PC-3 (cell line): ENCODE results near the gene SIPA1L3. TPM values are rescaled to one million over a fixed set of nuclear protein-coding genes. Genes with fewer than 3 reads are reported as not detected.

Experiments
- ATAC-seq: fragments of 200-7000 bp; cut with Tn5 transposase; 2 replicates; pipeline ENCODE4 v1.9.1; 2020; ENCODE audit warnings: mild to moderate bottlenecking, moderate library complexity
- BruUV-seq: library from RNA; stranded (reverse); fragments of 400-500 nt; replicated peaks from 2 replicates; lab custom pipeline; 2021; lab: Mats Ljungman, UMichigan
- CTCF ChIA-PET: fragments of 300-600 bp; sonication (Branson Sonifier 250); formaldehyde crosslinking; loops from one replicate; lab custom pipeline; 2022; ENCODE audit warnings: antibody characterized with exemption; lab: Charles Lee
- POLR2A ChIA-PET: fragments of 300-600 bp; sonication (Branson Sonifier 250); formaldehyde crosslinking; loops from one replicate; lab custom pipeline; 2022; ENCODE audit warnings: antibody characterized with exemption; ENCODE audit not compliant: unreplicated experiment; lab: Charles Lee
- DNase-seq: peaks from one replicate; pipeline ENCODE4 v3.0.0-alpha.2; 2015
- H2AFZ ChIP-seq: fragments of 300-600 bp; sonication (generic); 2 replicates; pipeline ENCODE4 v1.6.0; 2016; ENCODE audit warnings: antibody characterized with exemption, low read length
- H3F3A ChIP-seq: fragments of 300-600 bp; sonication (generic); one replicate; pipeline ENCODE4 v1.6.0; 2017; ENCODE audit warnings: antibody characterized with exemption, low read length, control low read depth, mild to moderate bottlenecking; ENCODE audit not compliant: unreplicated experiment
- H3K27ac ChIP-seq: fragments of 300-600 bp; sonication (generic); 2 replicates; pipeline ENCODE4 v1.5.1; 2016; ENCODE audit warnings: mild to moderate bottlenecking, low read length
- H3K27me3 ChIP-seq: fragments of 300-600 bp; sonication (generic); 2 replicates; pipeline ENCODE4 v1.6.1; 2016; ENCODE audit warnings: low read length, mixed read lengths
- H3K36me3 ChIP-seq: fragments of 300-600 bp; sonication (generic); 2 replicates; pipeline ENCODE4 v1.6.1; 2016; ENCODE audit warnings: low read depth, mixed run types, low read length, mixed read lengths
- H3K4me1 ChIP-seq: fragments of 300-600 bp; sonication (generic); 2 replicates; pipeline ENCODE4 v1.5.1; 2016; ENCODE audit warnings: low read length; ENCODE audit not compliant: insufficient read depth
- H3K4me2 ChIP-seq: fragments of 300-600 bp; sonication (generic); 2 replicates; pipeline ENCODE4 v1.6.0; 2016; ENCODE audit warnings: low read length
- H3K4me3 ChIP-seq: fragments of 300-600 bp; sonication (generic); 2 replicates; pipeline ENCODE4 v1.5.1; 2016; ENCODE audit warnings: mild to moderate bottlenecking, low read length, mixed read lengths
- H3K79me2 ChIP-seq: fragments of 300-600 bp; sonication (generic); 2 replicates; pipeline ENCODE4 v1.6.1; 2017; ENCODE audit warnings: low read length, mixed read lengths
- H3K9ac ChIP-seq: fragments of 300-600 bp; sonication (generic); 2 replicates; pipeline ENCODE4 v1.6.0; 2016; ENCODE audit warnings: mild to moderate bottlenecking, low read length
- H3K9me2 ChIP-seq: fragments of 300-600 bp; sonication (generic); replicated peaks from 2 replicates; pipeline ENCODE4 v1.6.1; 2016; ENCODE audit warnings: mixed run types, low read length, mixed read lengths
- H3K9me3 ChIP-seq: fragments of 300-600 bp; sonication (generic); 2 replicates; pipeline ENCODE4 v1.6.1; 2016; ENCODE audit warnings: low read length, mixed read lengths
- H4K20me1 ChIP-seq: fragments of 300-600 bp; sonication (generic); 2 replicates; pipeline ENCODE4 v1.6.1; 2016; ENCODE audit warnings: low read length, mixed read lengths
- EZH2 ChIP-seq: fragments of 300-600 bp; sonication (generic); IDR thresholded peaks from one replicate; pipeline ENCODE4 v1.6.1; 2017; ENCODE audit warnings: antibody characterized with exemption, mild to moderate bottlenecking, low read length; ENCODE audit not compliant: unreplicated experiment
- EZH2phosphoT487 ChIP-seq: fragments of 300-600 bp; sonication (generic); IDR thresholded peaks from 2 replicates; pipeline ENCODE4 v1.6.1; 2018; ENCODE audit warnings: mild to moderate bottlenecking, antibody characterized with exemption, low read length, borderline replicate concordance
- intact Hi-C: fragments of 100-400 bp; cut with micrococcal nuclease; formaldehyde crosslinking; loops from 2 replicates; pipeline ENCODE4 v1.9.0; 2023
- total RNA-seq: library from RNA; depleted of rRNA; stranded (reverse); fragments of >200 nt; gene quantifications from 2 replicates; pipeline ENCODE4 v1.2.3, GENCODE V29; 2014
- TF ChIP-seq, protein P1 (sequence below): fragments of 300-600 bp; sonication (generic); conservative IDR thresholded peaks from 2 replicates; pipeline ENCODE4 v1.5.1; 2017; ENCODE audit warnings: antibody characterized with exemption, low read depth, mild to moderate bottlenecking, low read length

SIPA1L3 gene
- total RNA-seq, 1 experiment from 2014 or later, result 38.7 TPM

DNA sequence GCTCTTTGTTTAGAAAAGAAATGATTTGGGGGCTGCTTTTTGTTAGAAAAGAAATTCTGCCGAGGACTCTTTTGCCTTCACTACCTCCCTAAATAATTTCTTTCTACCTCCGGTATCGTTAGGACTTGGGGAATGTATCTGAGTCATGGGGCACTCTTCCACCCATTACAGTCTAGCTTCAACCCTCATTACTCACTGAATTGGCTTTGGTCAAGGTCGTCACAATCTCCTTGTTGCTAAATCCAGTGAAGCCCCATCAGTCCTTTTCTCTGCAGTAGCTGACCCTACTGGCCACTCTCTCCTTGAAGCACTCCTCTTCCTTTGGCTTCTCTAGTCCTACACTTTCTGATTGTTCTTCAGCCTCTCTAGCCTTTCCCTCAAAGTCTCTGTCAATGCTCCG, 34.6 kb upstream of the SIPA1L3 start:
- BruUV-seq, result no TSS peak
- no peaks in the 10 kb centered on the region for H3K9me3 ChIP-seq
- H3K27me3 ChIP-seq, result no peaks in the 10 kb centered on the region
- no peak overlapping the region for H3K4me3 ChIP-seq
- H3K4me2 ChIP-seq, result no peak overlapping the region
- intact Hi-C loops, result no loop called here
- no peaks in the 10 kb centered on the region for H3K9me2 ChIP-seq
- H3K36me3 ChIP-seq, result no peaks in the 10 kb centered on the region
- no peaks in the 10 kb centered on the region for H3F3A ChIP-seq
- no peaks in the 10 kb centered on the region for H4K20me1 ChIP-seq
- H3K79me2 ChIP-seq, result no peaks in the 10 kb centered on the region
- no peak for DNase-seq
- CTCF ChIA-PET, result no interaction called here
- H3K4me1 ChIP-seq, result no peaks in the 10 kb centered on the region
- no peak overlapping the region for H3K9ac ChIP-seq
- POLR2A ChIA-PET, result no interaction called here
- no peak overlapping the region for H3K27ac ChIP-seq
- no peak for ATAC-seq
- no peak overlapping the region for H2AFZ ChIP-seq
- TF ChIP-seq, protein P1, sequence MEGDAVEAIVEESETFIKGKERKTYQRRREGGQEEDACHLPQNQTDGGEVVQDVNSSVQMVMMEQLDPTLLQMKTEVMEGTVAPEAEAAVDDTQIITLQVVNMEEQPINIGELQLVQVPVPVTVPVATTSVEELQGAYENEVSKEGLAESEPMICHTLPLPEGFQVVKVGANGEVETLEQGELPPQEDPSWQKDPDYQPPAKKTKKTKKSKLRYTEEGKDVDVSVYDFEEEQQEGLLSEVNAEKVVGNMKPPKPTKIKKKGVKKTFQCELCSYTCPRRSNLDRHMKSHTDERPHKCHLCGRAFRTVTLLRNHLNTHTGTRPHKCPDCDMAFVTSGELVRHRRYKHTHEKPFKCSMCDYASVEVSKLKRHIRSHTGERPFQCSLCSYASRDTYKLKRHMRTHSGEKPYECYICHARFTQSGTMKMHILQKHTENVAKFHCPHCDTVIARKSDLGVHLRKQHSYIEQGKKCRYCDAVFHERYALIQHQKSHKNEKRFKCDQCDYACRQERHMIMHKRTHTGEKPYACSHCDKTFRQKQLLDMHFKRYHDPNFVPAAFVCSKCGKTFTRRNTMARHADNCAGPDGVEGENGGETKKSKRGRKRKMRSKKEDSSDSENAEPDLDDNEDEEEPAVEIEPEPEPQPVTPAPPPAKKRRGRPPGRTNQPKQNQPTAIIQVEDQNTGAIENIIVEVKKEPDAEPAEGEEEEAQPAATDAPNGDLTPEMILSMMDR, result no peak
- no peak for TF ChIP-seq EZH2
- TF ChIP-seq EZH2phosphoT487, result no peak

DNA sequence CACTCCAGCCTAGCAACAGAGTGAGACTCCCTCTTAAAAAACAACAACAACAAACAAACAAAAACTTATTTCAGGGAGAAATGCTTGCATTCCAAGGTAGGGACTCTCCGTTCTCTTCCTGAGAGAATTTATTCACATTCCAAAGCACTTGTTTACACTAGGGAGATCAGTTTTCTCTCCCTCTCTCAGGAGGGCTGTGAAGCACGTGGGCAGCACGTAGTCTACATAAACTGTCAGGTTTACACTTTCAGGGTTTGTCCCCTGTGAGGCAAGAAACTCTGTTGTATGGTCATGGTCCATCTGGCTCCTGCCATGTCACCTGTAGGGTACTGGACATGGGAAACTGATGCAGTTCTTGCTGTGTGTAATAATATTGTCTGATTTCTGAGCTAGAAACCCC, 32.2 kb upstream of the SIPA1L3 start:
- intact Hi-C loops, result no loop called here
- CTCF ChIA-PET, result no interaction called here
- no peaks in the 10 kb centered on the region for H4K20me1 ChIP-seq
- POLR2A ChIA-PET, result no interaction called here
- no peaks in the 10 kb centered on the region for H3K9me3 ChIP-seq
- H3K27ac ChIP-seq, result no peak overlapping the region
- no peaks in the 10 kb centered on the region for H3F3A ChIP-seq
- ATAC-seq (no peak), DNase-seq (no peak)
- H3K27me3 ChIP-seq, result no peaks in the 10 kb centered on the region
- no peak overlapping the region for H2AFZ ChIP-seq
- H3K79me2 ChIP-seq, result no peaks in the 10 kb centered on the region
- no peak for TF ChIP-seq EZH2phosphoT487
- TF ChIP-seq, protein P1, result no peak
- TF ChIP-seq EZH2, result no peak
- no peaks in the 10 kb centered on the region for H3K9me2 ChIP-seq
- H3K9ac ChIP-seq, result no peak overlapping the region
- BruUV-seq, result no TSS peak
- H3K36me3 ChIP-seq, result no peaks in the 10 kb centered on the region
- no peak overlapping the region for H3K4me3 ChIP-seq
- no peaks in the 10 kb centered on the region for H3K4me1 ChIP-seq
- no peak overlapping the region for H3K4me2 ChIP-seq

DNA sequence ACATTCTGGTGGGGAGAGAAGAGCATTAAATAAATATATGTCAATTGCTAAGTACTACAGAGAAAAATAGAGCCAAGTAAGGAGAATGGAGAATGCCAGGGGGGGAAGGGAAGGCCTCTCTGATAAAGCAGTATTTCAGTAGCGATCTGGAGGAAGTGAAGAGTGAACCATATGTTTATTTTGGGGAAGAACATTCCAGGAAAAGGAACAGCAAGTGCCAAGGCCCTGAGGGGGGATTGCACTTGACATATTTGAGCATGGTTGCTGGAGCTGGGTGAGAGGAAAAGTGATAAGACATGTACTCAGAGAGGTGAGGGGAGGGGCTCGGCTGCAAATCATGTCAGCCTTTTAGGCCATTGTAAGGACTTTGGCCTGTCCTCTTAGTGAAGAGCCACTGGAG, 31.0 kb upstream of the SIPA1L3 start:
- Histone ChIP-seq H3K27me3 (no peaks in the 10 kb centered on the region), H3K4me1 (no peaks in the 10 kb centered on the region), H3F3A (no peaks in the 10 kb centered on the region), H3K79me2 (no peaks in the 10 kb centered on the region), H3K4me2 (no peak overlapping the region), H3K27ac (no peak overlapping the region), H4K20me1 (no peaks in the 10 kb centered on the region), H3K36me3 (no peaks in the 10 kb centered on the region), H3K9me3 (no peaks in the 10 kb centered on the region), H3K9me2 (no peaks in the 10 kb centered on the region), H2AFZ (no peak overlapping the region), H3K4me3 (no peak overlapping the region), H3K9ac (no peak overlapping the region)
- TF ChIP-seq EZH2phosphoT487 (no peak), EZH2 (no peak)
- TF ChIP-seq, protein P1, result no peak
- no TSS peak for BruUV-seq
- DNase-seq, result no peak
- CTCF ChIA-PET, result no interaction called here
- intact Hi-C loops, result no loop called here
- no peak for ATAC-seq
- POLR2A ChIA-PET, result no interaction called here
